GM12892 (cell line): Measurements from ENCODE around the gene GDAP1L1.

Experiments used
- POLR2A ChIP-seq: IDR thresholded peaks from 2 replicates; pipeline ENCODE4 v1.6.1; 2011; ENCODE audit warnings: low read depth, low read length, control low read depth
- POLR2AphosphoS5 ChIP-seq: IDR thresholded peaks from 2 replicates; pipeline ENCODE4 v1.6.1; 2011; ENCODE audit warnings: low read depth, low read length, control low read depth
- TAF1 ChIP-seq: IDR thresholded peaks from 2 replicates; pipeline ENCODE4 v1.6.1; 2011; ENCODE audit warnings: low read depth, mild to moderate bottlenecking, control low read depth, low read length, borderline replicate concordance

DNA sequence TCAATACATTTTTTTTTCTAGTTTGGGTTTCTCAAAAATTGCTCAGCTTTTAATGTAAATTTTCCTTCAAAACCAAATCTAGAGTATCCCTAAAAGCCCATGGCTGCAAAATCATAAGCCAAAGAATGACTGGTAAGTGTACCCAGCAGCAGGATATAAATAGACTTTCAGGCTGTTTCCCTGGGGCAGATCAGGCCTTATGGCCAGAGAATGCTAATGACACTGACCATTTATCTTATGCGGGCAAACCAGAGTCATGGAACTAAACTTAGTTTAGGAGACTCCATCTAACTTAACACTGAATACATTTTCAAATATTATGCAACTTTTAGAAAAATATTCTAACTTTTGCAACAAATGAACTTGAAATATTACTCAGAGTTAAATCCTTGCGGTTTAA lies 43.9 kb upstream of the GDAP1L1 start:
- TF ChIP-seq POLR2A: no peak
- no peak for TF ChIP-seq POLR2AphosphoS5
- TF ChIP-seq TAF1: no peak
